ENCODE measurements around the gene STK16. TPM values are rescaled to one million over a fixed set of nuclear protein-coding genes. Genes with fewer than 3 reads are reported as not detected.
A peak's percentile ranks its signal among the peaks of the same experiment; 100 is the strongest.

The STK16 gene
- total RNA-seq, 1 donor from 2014 or later = 31.0 TPM

DNA sequence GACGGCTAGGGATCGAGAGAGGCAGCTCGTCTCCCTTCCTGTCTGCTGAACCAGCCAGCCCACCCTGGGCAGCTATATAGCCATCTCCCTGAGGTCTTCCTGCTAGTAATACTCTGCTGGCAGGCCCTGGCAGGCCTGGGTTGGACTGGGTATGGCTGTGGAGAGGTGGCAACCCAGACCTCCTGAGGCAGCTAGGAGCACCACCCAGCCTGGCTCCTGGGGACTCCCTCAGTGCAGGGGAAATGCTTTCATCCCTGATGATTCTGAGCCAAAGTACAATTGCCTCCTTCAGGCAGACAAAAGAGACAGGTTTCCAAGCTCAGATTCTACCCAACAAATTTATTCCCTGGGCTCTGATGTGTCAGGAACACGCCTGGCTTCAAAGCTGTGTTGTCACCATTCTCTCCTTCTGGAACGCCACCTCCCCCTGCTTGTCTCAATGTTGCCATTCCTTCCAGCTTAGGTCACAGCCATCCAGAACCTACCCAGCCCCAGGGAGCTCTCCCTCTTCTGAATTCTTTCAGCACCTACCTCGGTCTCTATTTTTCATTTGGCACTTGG, 29.2 kb downstream of the STK16 start:
- H3K36me3 Mint-ChIP-seq (ENCODE audit: low read depth) = peaks cover 2% of the 10 kb centered on the region
- POLR2A ChIA-PET = interaction anchor here (0.6 to 7.7 kb wide), 4 partner anchors 15 to 27 kb away, joined by 5 to 182 read pairs (median 12); partner anchors contain the start of genes GLB1L, STK16, TUBA4A and TUBA4B
- H3K27ac Mint-ChIP-seq = no peak overlapping the region
- H3K4me3 Mint-ChIP-seq = no peak overlapping the region
- CTCF ChIA-PET = interaction anchor here (0.8 to 2.6 kb wide), 3 partner anchors 20 to 63 kb away, joined by 3 to 13 read pairs (median 3); no protein-coding TSS in a partner anchor
- no peaks in the 10 kb centered on the region for H3K9me3 Mint-ChIP-seq
- ATAC-seq (ENCODE audit: low read depth) (no peak), DNase-seq (no peak)
- TF ChIP-seq, protein P1, sequence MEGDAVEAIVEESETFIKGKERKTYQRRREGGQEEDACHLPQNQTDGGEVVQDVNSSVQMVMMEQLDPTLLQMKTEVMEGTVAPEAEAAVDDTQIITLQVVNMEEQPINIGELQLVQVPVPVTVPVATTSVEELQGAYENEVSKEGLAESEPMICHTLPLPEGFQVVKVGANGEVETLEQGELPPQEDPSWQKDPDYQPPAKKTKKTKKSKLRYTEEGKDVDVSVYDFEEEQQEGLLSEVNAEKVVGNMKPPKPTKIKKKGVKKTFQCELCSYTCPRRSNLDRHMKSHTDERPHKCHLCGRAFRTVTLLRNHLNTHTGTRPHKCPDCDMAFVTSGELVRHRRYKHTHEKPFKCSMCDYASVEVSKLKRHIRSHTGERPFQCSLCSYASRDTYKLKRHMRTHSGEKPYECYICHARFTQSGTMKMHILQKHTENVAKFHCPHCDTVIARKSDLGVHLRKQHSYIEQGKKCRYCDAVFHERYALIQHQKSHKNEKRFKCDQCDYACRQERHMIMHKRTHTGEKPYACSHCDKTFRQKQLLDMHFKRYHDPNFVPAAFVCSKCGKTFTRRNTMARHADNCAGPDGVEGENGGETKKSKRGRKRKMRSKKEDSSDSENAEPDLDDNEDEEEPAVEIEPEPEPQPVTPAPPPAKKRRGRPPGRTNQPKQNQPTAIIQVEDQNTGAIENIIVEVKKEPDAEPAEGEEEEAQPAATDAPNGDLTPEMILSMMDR (IDR thresholded peaks at IDR 0.05) = no peak
- H3K27me3 Mint-ChIP-seq = no peaks in the 10 kb centered on the region
- intact Hi-C loops (cut with micrococcal nuclease) = no loop called here
- H3K4me1 Mint-ChIP-seq = peaks cover 29% of the 10 kb centered on the region

DNA sequence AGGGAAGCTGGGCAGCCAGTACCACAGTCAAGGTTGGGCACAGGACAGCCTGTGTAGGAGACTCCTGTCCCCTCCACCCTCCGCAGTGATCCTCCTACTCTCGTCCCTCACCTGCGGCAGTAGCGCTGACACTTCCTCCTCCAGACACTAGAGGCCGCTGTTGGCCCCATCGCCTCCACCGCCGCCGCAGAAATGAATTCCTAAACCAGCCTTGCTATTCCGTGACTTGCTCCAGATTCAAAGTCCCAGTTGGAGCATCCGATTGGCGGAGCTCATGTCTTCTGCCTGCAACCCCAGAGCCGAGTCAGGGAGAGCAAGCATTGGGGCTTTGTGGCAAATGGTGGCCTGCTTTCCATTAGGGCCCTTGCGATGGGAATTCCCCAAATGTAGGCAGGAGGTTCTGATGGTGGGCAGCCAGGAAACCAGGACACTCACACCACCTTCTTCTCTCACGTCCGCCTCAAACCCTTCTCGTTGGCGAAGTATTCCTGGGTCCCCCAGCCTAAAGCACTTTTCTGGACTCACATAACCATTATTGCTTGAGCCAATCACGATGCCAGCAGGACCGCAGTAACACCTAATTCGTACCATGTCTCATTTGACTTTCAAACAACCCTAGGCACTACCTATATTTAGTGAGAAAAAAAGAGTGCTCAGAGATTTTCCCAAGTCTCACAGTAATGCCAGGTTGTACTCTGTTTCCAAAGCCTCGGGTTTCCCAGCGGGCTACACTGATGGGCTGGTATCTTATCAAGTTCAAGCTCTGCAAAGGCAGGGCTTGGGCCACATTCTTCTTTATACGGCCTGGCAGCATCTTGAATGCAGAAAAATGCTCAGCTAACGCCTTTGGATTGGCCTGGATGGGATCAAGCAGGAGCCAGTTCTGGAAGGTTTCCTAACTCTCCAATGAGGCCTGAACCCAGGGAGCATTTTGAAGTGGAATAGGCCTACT, 32.7 kb downstream of the STK16 start:
- DNase-seq (peak; percentile 79), ATAC-seq (ENCODE audit: low read depth) (peak; percentile 15)
- Mint-ChIP-seq H3K27ac (peak overlapping the region; percentile 97), H3K36me3 (ENCODE audit: low read depth) (peaks cover 31% of the 10 kb centered on the region), H3K9me3 (no peaks in the 10 kb centered on the region), H3K4me1 (peaks cover 51% of the 10 kb centered on the region), H3K27me3 (no peaks in the 10 kb centered on the region), H3K4me3 (peak overlapping the region; percentile 89)
- TF ChIP-seq, protein P1 (IDR thresholded peaks at IDR 0.05) = peak; percentile 62
- intact Hi-C loops (cut with micrococcal nuclease) = loop anchor here (2.0 to 5.0 kb wide), 2 partner anchors 264 to 567 kb away; partner anchors contain the start of genes CHPF, TMEM198 and TTLL4
- POLR2A ChIA-PET = interaction anchor here (0.6 to 8.0 kb wide), 18 partner anchors 9 to 620 kb away, joined by 3 to 260 read pairs (median 10); partner anchors contain the start of genes ABCB6, ANKZF1, ATG9A and CNPPD1
- CTCF ChIA-PET = interaction anchor here (0.6 to 11.9 kb wide), 18 partner anchors 16 to 248 kb away, joined by 3 to 155 read pairs (median 6); partner anchors contain the start of genes ABCB6, ANKZF1, ATG9A and CNPPD1

DNA sequence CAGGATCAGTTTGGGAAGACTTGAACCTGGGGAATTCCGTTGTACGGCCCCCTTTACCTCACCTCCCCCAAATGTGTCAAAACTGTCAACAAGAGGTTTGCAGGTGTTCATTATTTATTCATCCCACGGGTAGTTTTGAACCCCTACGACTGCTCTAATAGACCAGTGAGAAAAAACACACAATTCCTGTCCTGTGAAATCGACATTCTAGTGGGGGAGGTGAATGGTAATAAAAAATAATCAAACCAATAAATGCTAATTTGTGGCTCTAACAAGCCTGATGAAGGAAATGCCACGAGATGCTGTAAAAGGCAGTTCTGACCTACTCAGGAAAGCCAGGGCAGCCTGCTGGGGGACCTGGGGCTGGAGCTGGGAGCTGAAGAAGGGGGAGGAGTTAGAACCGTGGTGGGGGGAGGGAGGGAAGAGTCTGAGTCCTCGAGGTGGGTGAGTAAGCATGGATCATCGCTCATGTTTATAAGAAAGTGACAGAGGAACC, 33.4 kb downstream of the STK16 start:
- intact Hi-C loops (cut with micrococcal nuclease) = loop anchor here (1.0 to 5.0 kb wide), 16 partner anchors 16 to 882 kb away; partner anchors contain the start of genes ANKZF1, ATG9A, CHPF and GLB1L
- ATAC-seq (ENCODE audit: low read depth) = no peak
- TF ChIP-seq, protein P1 (IDR thresholded peaks at IDR 0.05) = no peak
- ChIA-PET CTCF (interaction anchor here (0.6 to 11.9 kb wide), 14 partner anchors 15 to 249 kb away, joined by 3 to 155 read pairs (median 5); partner anchors contain the start of genes ANKZF1, ATG9A, CNPPD1 and DNPEP), POLR2A (interaction anchor here (0.6 to 8.0 kb wide), 22 partner anchors 17 to 1921 kb away, joined by 3 to 260 read pairs (median 8); partner anchors contain the start of genes ABCB6, ANKZF1, ATG9A and CNPPD1)
- Mint-ChIP-seq H3K27me3 (no peaks in the 10 kb centered on the region), H3K9me3 (no peaks in the 10 kb centered on the region), H3K4me1 (peaks cover 51% of the 10 kb centered on the region), H3K27ac (peak overlapping the region; percentile 97), H3K36me3 (ENCODE audit: low read depth) (peaks cover 38% of the 10 kb centered on the region), H3K4me3 (peak overlapping the region; percentile 89)
- no peak for DNase-seq

DNA sequence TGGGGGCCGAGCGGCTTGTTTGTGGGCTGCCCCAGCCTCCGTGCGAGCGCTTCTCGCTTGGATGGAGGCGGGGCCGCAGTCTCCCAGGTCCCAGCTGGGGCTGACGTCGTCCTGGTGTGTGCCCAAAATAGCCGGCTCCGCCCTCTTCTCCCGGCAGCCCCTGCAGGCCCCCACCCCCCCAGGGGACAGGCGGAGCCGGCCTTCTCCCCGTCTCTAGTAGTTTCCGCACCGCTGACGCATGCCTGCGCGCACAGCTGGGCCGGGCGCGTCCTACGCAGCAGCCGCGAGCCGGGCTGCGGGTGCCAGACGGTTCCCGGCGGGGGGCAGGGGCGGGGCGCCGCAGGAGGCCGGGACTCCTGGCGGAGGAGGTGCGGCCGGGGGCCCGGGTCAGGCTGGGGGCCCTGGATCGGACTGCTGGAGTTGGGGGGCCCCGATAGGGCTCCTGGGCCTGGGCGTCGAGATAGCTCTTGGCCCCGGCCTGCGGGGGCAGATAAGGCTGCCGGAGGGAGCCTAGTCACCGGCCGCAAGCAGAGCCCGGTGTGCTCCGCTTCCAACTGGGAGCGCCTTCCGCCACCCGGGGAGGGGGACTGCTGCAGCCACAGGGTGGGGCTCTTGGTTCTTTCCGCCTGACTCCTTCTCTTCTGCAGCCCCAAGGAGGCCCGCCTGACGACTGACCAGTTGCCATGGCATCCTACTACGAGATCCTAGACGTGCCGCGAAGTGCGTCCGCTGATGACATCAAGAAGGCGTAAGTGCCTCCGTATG, 34.1 kb downstream of the STK16 start, which contains the start of gene DNAJB2:
DNAJB2 (plus strand) TSS at position 216 of the 765 bp plus-strand sequence; CDS start at position 684, 468 bp downstream.
- H3K27ac Mint-ChIP-seq = peak within 1 kb of the TSS; percentile 97
- peak within 1 kb of the TSS; percentile 89 for H3K4me3 Mint-ChIP-seq
- peaks cover 43% of the 10 kb centered on the region for H3K36me3 Mint-ChIP-seq (ENCODE audit: low read depth)
- TF ChIP-seq, protein P1 (IDR thresholded peaks at IDR 0.05) = no peak
- POLR2A ChIA-PET = interaction anchor here (0.6 to 8.0 kb wide), 20 partner anchors 17 to 1921 kb away, joined by 3 to 260 read pairs (median 8); partner anchors contain the start of genes ABCB6, ANKZF1, ATG9A and CNPPD1
- intact Hi-C loops (cut with micrococcal nuclease) = loop anchor here (1.0 to 5.0 kb wide), 16 partner anchors 15 to 883 kb away; partner anchors contain the start of genes ANKZF1, ATG9A, CHPF and GLB1L
- DNase-seq = peak; percentile 99
- peak; percentile 78 for ATAC-seq (ENCODE audit: low read depth)
- H3K4me1 Mint-ChIP-seq = peaks cover 48% of the 10 kb centered on the region
- CTCF ChIA-PET = interaction anchor here (0.6 to 11.9 kb wide), 12 partner anchors 14 to 109 kb away, joined by 3 to 155 read pairs (median 5); partner anchors contain the start of genes ANKZF1, ATG9A, CNPPD1 and DNPEP
- H3K27me3 Mint-ChIP-seq = no peaks in the 10 kb centered on the region
- no peaks in the 10 kb centered on the region for H3K9me3 Mint-ChIP-seq
